Ascending aorta (tissue), 2 donors: Measurements from ENCODE around the gene CHRNA4. TPM values are rescaled to one million over a fixed set of nuclear protein-coding genes. Genes with fewer than 3 reads are reported as not detected.

Source experiments
- DNase-seq, 2 donors: peaks; one replicate each; pipeline ENCODE4 v3.0.0-alpha.2; 2019; ENCODE audit warnings: low spot score in 2 of 2
- H3K27ac ChIP-seq, 2 donors: fragments of 200-600 bp; sonication (generic); one replicate each; pipeline ENCODE4 v1.5.1; 2016 to 2017; ENCODE audit warnings: mild to moderate bottlenecking in 1 of 2
- H3K27me3 ChIP-seq: fragments of 200-600 bp; sonication (generic); one replicate; pipeline ENCODE4 v1.5.1; 2017
- H3K36me3 ChIP-seq, 2 donors: fragments of 200-600 bp; sonication (generic); one replicate each; pipeline ENCODE4 v1.5.1; 2016
- H3K4me1 ChIP-seq, 2 donors: fragments of 200-600 bp; sonication (generic); one replicate each; pipeline ENCODE4 v1.5.1; 2016 to 2017; ENCODE audit warnings: mild to moderate bottlenecking in 1 of 2
- H3K4me3 ChIP-seq, 2 donors: fragments of 200-600 bp; sonication (generic); one replicate each; pipeline ENCODE4 v1.5.1; 2016 to 2017; ENCODE audit warnings: mild to moderate bottlenecking in 1 of 2
- H3K9me3 ChIP-seq, 2 donors: fragments of 200-600 bp; sonication (generic); one replicate each; pipeline ENCODE4 v1.5.1; 2016
- CTCF ChIP-seq, 3 experiments: fragments of 200-600 bp in 2 of 3; fragments of 450-650 bp in 1 of 3; sonication (generic) in 2 of 3; IDR thresholded peaks; one replicate each; pipeline ENCODE4 v1.5.1; 2016 to 2019; ENCODE audit warnings: antibody characterized with exemption in 3 of 3, mild to moderate bottlenecking in 1 of 3, moderate library complexity in 1 of 3
- intact Hi-C: fragments of 100-400 bp; cut with DNase I; formaldehyde crosslinking; loops from one replicate; pipeline ENCODE4 v1.15.1; 2023
- total RNA-seq: library from RNA; depleted of rRNA; stranded (reverse); fragments of >200 nt; gene quantifications from one replicate; pipeline ENCODE4 v1.1.0, GENCODE V29; 2016

Gene CHRNA4
- total RNA-seq, 1 donor from 2014 or later: not detected

GRCh38 chr20:63321148-63321831 lies 39.9 kb downstream of the CHRNA4 start:
- intact Hi-C loops: no loop called here
- Histone ChIP-seq H3K4me3 (no peak overlapping the region), H3K4me1 (no peaks in the 10 kb centered on the region), H3K9me3 (no peaks in the 10 kb centered on the region), H3K36me3 (no peaks in the 10 kb centered on the region), H3K27me3 (no peaks in the 10 kb centered on the region), H3K27ac (no peak overlapping the region)
- TF ChIP-seq CTCF (IDR thresholded peaks at IDR 0.05): no peak
- DNase-seq: peak in 1 of 2 donors; percentile 62

- no peaks in the 10 kb centered on the region for H3K4me1 ChIP-seq
- no peaks in the 10 kb centered on the region for H3K27me3 ChIP-seq
- DNase-seq: peak in 1 of 2 donors; percentile 51
- no peaks in the 10 kb centered on the region for H3K36me3 ChIP-seq
- H3K27ac ChIP-seq: no peak overlapping the region
- no peak for TF ChIP-seq CTCF (IDR thresholded peaks at IDR 0.05)
- H3K4me3 ChIP-seq: no peak overlapping the region
- H3K9me3 ChIP-seq: no peaks in the 10 kb centered on the region
- intact Hi-C loops: no loop called here
Observed at GRCh38 chr20:63320616-63321147, 40.5 kb downstream of the CHRNA4 start.

- H3K9me3 ChIP-seq: no peaks in the 10 kb centered on the region
Observed at GRCh38 chr20:63320041-63320511, 41.1 kb downstream of the CHRNA4 start.

GRCh38 chr20:63319164-63320040 lies 41.7 kb downstream of the CHRNA4 start:
- Histone ChIP-seq H3K9me3 (no peaks in the 10 kb centered on the region), H3K27me3 (no peaks in the 10 kb centered on the region), H3K27ac (no peak overlapping the region), H3K36me3 (no peaks in the 10 kb centered on the region), H3K4me1 (no peaks in the 10 kb centered on the region), H3K4me3 (no peak overlapping the region)
- no peak for TF ChIP-seq CTCF (IDR thresholded peaks at IDR 0.05)
- peak in 1 of 2 donors; percentile 49 for DNase-seq
- intact Hi-C loops: no loop called here

More at GRCh38 chr20:63320041-63320511, 41.1 kb downstream of the CHRNA4 start:
- DNase-seq: peak in 1 of 2 donors; percentile 37
- intact Hi-C loops: no loop called here
- Histone ChIP-seq H3K4me3 (no peak overlapping the region), H3K27ac (no peak overlapping the region), H3K4me1 (no peaks in the 10 kb centered on the region), H3K36me3 (no peaks in the 10 kb centered on the region), H3K27me3 (no peaks in the 10 kb centered on the region)
- TF ChIP-seq CTCF (IDR thresholded peaks at IDR 0.05): no peak

GRCh38 chr20:63318391-63319163 lies 42.6 kb downstream of the CHRNA4 start:
- no peak for TF ChIP-seq CTCF (IDR thresholded peaks at IDR 0.05)
- intact Hi-C loops: no loop called here
- DNase-seq: peak in 1 of 2 donors; percentile 45
- no peaks in the 10 kb centered on the region for H3K9me3 ChIP-seq
- no peaks in the 10 kb centered on the region for H3K36me3 ChIP-seq
- H3K4me1 ChIP-seq: no peaks in the 10 kb centered on the region
- no peaks in the 10 kb centered on the region for H3K27me3 ChIP-seq
- no peak overlapping the region for H3K4me3 ChIP-seq
- H3K27ac ChIP-seq: no peak overlapping the region
